Measurements from ENCODE around the gene SDSL.

SDSL gene

DNA sequence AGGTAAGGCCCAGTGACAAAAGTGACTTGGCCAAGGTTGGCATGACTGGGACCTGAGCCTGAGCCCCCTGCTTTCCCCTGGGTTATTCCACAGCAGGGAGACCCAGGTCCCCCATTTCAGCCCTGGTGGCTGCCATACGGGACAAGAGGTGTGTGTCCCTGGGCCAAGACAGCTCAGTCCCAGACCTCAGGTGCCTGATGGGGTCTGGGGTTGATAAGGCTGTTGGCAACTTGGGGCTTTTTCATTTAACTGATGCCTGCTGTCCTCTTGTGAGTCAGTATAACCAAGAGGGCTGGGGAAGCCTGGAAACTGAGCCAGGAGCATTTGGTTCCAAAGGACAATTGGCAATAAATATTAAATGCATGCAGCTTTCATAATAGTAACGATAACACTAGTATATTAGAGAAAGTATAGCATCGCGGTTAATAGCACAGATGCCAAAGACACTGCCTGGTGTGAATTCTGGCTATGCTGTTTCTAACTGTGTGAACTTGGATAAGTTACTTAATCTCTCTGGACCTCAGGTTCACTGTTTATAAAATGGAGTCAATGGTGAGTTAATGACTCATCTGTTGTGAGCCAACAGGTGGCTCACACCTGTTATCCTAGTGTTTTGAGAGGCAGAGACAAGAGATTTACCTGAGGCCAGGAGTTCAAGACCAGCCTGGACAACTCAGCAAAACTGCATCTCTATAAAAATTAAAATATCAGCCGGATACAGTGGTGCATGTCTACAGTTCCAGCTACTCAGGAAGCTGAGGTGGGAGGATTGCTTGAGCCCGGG lies 898 bp downstream of the SDSL start:
- no peak for DNase-seq

DNA sequence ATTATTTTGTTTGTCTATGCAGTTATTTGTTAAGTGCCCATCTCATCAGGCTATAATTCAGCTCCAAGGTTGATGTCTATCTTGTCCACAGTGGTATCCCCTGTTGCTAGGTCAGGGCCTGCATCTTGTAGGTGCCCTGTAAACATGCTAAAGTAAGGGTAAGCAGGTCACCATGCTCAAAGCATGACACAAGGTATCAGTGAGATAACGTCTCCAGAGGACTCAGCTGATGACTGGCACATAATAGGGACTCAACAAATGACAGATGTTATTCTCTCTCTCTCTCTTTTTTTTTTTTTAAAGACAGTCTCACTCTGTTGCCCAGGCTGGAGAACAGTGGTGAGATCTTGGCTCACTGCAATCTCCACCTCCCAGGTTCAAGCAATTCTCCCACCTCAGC lies 2.3 kb downstream of the SDSL start:
- no peak for DNase-seq

DNA sequence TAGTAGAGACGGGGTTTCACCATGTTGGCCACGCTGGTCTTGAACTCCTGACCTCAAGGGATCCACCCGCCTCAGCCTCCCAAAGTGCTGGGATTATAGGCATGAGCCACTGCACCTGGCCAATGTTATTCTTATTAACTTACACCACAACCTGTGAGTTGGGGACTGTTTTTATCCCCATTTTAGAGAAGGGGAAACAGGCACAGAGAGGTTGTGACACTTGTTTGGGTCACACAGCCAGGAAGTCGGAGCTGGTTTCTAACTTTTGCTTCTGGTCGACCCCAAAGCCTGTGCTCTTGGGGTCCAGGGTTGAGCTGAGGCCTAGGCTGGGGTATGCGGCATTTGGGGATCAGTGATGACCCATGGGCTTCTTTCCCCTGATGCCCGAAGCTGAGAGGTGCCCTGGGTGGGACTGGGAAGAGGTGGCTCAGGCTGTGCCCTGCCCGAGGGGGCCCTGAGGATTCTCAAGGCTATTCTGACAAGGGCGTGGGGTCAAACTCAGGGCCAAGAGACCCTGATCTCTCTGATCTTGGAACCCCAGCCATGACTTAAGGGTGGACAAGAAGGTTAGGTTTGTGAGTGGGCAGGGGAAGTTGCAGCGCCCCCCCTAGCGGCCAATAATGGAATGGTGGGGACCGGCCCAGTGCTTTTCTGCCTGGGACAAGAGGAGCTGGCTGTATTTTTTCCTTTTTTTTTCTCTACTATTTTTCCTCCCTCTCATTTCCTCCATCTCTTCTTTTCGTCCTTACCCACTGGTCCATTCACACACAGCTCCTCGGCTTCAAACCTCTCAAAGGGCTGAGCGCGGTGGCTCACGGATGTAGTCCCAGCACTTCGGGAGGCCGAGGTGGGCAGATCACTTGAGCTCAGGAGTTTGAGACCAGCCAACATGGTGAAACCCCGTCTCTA lies 3.0 kb downstream of the SDSL start:
- peak; percentile 34 for DNase-seq

DNA sequence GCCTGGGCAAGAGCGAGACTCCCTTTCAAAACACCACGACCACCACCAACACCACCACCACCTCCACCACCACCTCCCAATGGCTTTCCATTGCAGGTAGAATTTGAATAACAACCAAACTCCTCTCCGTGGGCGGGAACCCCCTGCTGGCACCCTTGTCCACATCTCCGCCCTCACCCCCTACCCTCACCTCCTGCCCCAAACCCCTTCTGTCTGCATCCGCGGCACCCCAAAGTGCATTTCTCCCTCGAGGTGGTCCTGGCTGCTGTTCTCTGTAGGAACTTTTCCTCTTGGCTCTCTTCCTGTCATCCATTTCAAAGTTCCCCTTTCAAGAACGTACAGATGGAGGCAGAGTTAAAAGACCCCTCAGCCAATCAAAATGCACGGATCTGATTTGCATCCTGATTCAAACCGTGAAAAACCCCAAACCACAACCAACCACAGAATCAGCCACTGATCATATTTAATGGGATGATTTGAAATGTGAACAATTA lies 3.8 kb downstream of the SDSL start:
- no peak for DNase-seq

DNA sequence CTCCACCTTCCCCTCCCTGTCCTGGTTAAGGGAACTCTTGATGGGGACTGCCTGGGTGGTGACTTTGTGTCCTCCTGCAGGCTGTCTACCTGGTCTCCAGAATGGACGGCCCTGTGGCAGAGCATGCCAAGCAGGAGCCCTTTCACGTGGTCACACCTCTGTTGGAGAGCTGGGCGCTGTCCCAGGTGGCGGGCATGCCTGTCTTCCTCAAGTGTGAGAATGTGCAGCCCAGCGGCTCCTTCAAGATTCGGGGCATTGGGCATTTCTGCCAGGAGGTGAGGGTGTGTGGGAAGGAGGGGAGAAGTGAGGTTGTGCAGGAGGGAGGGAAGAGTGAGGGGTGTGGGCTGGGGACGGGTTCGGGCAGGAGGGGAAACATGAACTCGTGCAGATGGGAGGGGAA lies 5.7 kb downstream of the SDSL start:
- DNase-seq: no peak

DNA sequence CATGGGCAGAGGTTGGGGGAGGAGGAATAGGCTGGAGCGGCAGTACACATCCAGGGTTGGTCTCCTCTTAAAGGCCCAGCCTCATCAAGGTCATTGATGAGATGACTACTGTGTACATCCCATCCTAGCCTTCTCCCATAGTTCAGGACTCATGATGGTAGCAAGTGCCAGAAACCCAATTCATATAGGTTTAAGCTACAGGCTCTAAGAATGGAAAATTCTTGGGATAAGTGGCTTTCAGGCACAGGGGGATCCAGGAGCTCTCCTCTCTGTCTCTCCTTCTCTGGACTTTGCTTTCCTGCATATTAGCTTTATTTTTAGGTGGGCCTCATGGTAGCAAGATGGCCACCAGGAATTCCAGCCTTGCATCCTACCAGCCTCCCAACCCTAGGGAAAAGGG lies 6.3 kb downstream of the SDSL start:
- DNase-seq: no peak

DNA sequence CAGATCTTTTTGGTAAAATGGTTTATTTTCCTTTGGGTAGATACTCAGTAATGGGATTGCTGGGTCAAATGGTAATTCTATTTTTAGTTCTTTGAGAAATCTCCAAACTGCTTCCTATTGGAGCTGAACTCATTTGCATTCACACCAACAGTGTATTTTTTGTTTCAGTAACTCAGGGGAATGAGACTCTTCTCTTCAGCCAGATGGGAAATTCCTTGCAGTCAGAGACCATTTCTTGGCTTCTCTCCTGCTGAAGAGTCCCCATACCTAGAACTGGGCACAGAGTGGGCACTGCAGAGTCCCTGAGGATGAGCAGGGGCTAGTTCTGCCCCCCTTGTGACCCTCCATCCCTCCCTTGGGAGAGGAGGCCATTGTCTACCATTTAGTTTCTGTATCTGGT lies 10.8 kb downstream of the SDSL start:
- DNase-seq: no peak

DNA sequence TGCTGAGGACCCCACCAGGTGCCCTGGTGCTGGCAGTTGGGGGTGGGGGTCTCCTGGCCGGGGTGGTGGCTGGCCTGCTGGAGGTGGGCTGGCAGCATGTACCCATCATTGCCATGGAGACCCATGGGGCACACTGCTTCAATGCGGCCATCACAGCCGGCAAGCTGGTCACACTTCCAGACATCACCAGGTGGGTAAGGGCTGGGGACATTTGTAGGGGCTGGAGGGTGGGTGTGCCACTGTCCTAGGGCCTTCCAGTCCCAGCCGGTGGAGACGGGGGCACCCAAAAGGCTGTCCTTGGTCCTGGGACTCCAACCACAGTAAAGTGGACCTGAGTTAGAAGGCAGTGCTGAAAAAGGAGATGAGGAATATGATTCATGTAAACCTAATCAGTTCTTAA lies 13.2 kb downstream of the SDSL start:
- no peak for DNase-seq

DNA sequence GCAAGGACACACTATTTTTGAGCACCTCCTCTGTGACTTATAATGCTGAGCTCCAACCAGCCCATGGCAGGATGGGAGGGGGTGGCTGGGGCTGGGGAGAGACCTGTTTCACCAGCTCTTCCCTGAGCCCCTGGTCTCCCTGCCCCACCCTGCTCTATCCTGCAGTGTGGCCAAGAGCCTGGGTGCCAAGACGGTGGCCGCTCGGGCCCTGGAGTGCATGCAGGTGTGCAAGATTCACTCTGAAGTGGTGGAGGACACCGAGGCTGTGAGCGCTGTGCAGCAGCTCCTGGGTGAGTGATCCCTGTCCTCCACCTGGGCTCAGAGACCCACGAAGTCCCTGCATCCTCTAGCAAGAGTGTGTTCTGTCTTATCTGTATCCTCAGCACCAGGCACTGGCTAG lies 14.4 kb downstream of the SDSL start:
- DNase-seq: no peak

DNA sequence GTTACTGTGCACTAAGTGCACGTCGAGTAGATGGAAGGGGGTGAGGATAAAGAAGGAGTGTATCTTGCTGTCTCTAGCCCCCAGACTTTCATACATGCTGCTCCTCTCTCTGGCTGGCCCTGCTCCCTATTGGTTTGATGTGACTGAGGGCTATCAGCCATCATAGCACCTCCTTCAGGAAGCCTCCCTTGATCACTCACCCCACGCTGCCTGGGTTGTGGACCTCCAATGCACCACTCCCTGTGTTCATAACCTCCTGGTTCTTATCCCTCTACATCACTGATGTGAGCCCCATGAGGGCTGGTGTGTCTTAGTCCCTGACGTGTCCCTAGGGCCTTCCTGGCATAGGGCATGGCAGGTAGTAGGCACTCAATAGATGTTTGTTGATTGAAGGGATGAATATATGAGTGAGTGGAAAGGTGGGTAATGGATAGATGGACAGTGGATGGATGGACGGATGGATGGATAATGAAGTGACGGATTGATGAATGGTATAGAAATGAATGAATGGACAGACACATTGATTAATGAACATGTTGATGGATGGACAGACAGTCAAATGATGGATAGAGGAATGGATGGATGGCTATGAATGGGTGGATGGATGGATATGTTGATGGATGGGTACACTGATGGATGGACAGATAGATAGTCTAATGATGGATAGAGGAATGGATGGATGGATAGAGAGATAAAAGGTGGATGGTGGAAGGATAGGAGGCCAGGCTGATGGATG lies 15.0 kb downstream of the SDSL start:
- no peak for DNase-seq

DNA sequence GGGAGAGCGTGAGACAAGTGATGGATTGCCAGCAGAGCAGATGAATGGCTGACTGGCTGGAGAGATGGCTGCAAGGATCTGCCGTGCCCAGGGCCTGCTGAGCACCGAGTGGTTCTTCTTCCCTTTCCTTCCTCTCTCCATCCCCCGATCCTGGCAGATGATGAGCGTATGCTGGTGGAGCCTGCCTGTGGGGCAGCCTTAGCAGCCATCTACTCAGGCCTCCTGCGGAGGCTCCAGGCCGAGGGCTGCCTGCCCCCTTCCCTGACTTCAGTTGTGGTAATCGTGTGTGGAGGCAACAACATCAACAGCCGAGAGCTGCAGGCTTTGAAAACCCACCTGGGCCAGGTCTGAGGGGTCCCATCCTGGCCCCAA lies 15.5 kb downstream of the SDSL start:
- no peak for DNase-seq

DNA sequence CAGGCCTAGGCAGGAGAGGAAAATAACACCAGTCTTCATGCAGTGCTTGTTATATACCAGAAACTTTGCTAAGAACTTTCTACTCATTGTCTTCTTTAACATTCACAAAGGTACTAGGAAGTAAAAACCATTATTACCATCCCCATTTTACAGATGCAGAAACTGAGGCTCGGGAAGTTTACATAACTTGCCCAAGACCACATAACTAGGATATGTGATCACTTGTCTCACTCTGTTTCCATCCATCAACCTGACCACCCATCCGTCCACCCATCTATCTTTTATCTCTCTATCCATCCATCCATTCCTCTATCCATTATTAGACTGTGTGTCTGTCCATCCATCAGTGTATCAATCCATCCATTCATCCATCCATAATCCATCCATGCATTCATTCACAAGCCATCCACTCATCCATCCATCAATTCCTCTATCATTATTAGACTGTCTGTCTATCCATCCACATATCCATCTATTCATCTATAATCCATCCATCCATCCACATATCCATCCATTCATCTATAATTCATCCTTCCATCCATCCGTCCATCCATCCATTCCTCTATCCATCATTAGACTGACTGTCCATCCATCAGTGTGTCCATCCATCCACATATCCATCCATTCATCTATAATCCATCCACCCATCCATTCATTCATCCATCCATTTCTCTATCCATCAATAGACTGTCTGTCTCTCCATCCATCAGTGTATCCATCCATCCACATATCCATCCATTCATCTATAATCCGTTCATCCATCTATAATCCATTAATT lies 16.5 kb downstream of the SDSL start:
- no peak for DNase-seq

DNA sequence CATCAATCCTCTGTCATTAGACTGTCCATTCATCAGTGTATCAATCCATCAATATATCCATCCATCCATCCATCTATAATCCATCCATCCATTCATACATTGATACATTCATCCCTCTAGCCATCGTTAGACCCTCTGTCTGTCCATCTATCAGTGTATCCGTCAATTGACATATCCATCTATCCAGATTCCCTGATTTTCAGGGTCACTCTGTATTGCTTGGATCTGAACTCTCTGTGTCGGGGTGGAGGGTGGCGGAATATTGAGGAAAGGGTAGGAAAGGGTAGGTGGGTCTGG lies 17.1 kb downstream of the SDSL start:
- DNase-seq: no peak

DNA sequence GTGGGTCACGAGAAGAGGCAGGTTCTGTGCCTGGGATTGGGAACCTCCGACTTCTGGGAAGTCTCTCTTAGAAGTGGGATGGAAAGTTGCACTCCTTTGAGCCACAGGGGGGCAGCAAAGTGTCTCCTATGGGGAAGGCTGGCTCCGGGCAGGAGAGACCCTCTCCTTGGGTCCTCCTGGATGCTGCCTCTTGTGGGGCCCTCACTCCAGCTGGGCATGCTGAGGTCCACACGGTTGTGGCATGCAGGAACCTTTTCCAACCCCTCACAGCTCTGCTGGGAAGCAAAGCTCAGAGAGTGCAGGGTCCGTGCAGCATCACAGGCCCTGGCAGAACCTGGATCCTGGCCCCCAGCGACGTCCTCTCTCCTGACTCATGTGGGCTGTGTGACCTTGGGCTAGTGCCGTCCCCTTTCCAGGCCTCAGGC lies 17.4 kb downstream of the SDSL start:
- no peak for DNase-seq

DNA sequence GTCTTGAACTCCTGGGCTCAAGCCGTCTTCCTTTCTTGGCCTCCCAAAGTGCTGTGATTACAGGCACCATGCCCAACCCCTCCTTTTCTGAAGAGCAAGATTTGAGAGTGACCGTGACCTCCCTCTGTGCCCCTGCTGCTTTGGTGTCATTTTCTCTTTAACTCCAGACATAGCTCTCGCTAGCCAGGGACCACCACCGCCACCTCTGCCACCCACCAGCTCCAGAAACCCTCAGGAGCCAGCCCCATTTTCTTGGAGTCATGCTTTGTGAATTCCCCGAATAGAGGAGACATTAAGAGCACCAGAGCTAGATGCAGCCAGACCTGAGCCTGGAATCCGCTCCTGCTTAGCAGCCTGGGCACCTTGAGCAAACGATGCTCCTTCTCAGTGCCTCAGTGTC lies 18.2 kb downstream of the SDSL start:
- no peak for DNase-seq

DNA sequence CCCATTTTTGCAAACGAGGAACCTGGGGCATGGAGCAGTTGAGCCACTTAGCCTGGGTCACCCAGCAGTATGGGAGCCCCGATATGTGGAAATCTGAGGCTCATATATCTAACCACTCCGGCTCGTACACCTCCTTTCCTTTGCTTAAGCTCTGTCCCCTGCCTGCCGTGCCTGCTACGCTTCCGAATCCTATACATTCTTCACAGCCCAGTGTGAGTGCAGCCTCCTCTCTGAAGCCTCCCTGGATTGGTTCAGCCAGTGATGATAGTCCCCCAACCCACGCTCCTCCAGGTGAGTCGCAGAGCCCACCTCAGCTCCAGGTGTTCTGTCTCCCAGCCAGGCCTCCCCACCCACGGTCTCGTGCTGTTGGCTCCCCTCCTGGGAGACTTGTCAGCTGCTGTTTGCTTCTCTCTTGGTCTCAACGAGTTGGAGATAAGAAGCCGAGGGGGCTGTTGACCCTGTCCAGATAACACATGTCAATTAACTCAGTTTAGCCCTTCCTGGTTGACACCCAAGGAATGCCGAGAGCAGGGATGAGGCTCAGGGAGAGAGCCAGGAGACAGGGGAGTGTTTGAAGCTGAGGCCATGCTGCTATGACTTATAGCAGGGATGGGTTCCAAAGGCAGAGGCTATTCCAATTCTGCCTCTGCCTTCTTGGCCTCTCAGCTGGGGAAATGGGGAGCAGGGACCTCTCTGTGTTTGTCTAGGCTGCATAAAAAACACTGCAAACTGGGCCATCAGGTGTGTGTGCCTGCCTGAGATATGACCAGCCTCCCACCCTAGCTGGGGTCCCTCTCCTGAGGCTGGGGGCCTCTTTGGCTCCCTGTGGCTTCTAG lies 19.0 kb downstream of the SDSL start:
- DNase-seq: no peak

DNA sequence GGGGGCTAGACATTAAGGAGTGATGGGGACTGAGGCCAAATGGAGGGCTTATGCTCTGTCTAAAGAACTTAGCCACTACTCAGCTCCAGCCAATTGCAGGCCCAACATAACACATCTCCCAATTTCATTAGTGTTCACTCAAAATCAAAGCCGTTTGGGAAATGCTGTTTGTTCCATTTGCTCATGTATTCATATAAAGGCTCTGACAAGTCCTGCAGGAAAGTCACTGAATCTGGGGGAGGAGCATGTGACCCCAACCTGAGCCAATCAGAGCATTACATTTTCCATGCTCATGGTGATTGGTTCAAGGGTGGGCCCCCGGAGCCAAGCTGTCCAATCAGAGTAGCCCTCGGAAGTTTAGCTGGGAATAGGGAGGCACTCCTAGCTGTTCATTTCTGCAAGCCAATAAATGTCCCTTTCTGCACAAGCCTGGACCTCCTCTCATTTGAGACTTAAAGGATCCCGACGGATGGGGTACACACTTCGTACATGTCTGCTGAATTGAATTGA lies 20.9 kb downstream of the SDSL start:
- DNase-seq: no peak

DNA sequence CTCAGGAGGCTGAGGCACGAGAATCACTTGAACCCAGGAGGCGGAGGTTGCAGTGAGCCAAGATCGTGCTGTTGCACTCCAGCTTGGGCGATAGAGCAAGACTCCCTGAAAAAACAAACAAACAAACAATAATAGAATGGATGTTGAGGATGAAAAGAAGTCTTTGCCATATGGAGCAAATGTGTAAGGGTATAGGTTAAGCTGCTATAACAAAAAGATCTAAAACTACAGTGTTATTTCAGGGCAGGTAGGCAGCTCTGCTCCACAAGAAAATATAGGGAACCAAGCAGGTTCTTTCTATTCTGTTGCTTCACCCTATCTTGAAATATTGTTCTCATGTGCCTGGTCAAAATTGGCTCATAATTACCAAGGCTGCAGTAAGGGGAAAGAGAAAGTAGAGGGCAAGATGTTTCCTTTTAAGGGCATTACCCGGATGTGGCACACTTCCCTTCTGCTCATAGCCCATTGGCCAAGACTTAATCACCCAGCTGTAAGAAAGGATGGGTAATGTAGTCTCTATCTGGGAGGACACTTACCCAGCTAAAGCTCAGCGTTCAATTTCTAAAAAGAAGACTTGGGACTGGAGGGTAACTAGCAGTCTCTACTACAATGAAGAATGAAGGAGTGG lies 23.5 kb downstream of the SDSL start:
- no peak for DNase-seq

DNA sequence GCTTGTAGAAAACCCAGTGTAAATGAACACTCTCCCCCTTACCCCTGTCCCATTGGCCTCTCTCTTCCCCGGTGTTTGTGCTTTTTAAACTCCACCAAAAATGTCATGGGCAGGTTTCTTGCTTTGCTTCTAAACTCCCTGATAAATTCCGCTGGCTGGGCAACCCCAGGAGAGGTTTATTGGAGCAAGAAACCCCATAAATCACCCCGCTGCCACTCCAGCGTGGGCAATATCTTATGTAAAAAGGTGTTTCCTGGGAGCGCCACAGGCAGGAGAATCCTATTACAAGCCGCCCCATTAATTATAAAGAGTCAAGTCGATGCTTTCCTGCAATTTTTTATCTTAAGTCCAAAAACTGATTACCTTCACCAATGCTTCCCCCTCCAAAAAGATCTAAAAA lies 26.7 kb downstream of the SDSL start:
- no peak for DNase-seq

DNA sequence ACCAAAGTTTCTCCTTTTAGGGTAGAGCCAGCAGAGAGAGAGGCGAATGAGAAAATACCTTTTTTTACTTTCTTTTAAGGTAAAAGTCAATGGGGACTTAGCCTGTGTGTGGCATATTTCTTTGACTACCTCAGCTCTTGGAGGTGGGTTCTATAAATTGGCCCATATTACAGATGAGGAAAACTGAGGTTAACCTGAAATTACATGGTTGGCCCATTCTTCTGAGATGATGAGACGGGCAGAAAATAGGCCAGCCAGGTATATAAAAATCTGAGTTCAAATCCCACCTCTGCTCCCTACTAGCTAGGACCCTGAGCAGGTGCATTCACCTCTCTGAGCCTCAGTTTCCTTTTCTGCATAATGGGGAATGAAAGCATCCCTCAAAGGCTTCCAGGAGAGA lies 27.1 kb downstream of the SDSL start:
- DNase-seq: no peak

DNA sequence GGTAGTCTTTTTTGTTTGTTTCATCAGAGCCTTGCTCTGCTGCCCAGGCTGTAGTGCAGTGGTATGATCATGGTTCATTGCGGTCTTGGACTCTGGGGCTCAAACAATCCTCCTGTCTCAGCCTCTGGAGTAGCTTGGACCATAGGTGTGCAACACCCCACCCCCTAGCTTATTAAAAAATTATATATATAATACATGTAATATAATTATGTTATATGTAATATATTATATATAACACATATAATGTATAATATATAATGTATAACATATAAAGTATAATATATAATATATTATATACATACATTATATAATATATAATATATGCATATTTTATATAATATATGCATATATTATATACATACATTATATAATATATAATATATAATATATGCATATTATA lies 27.7 kb downstream of the SDSL start:
- no peak for DNase-seq
